ENCODE results near the gene KCNS1.
A peak's percentile ranks its signal among the peaks of the same experiment; 100 is the strongest.

KCNS1 gene

GRCh38 chr20:45094864-45095574, 5.9 kb downstream of the KCNS1 start:
- no peak for DNase-seq (ENCODE audit: low read depth, low spot score)
- no peak for TF ChIP-seq CTCF (IDR thresholded peaks at IDR 0.05; ENCODE audit: insufficient read depth, low read length, missing control alignments)
- ChIA-PET CTCF (interaction anchor here (0.6 to 12.2 kb wide), 38 partner anchors 8 to 342 kb away, joined by 3 to 297 read pairs (median 8); partner anchors contain the start of genes MATN4, SDC4, TOMM34 and WFDC5), POLR2A (no interaction called here)
- no peak overlapping the region for H3K4me3 ChIP-seq (ENCODE audit: low read depth, low read length)

- TF ChIP-seq CTCF (IDR thresholded peaks at IDR 0.05; ENCODE audit: insufficient read depth, low read length, missing control alignments): no peak
- ChIA-PET CTCF (interaction anchor here (1.0 to 12.2 kb wide), 16 partner anchors 15 to 198 kb away, joined by 3 to 297 read pairs (median 40); partner anchors contain the start of gene WFDC5), POLR2A (no interaction called here)
- no peak for DNase-seq (ENCODE audit: low read depth, low spot score)
- no peak overlapping the region for H3K4me3 ChIP-seq (ENCODE audit: low read depth, low read length)
These were observed 6.7 kb downstream of the KCNS1 start for GRCh38 chr20:45094201-45094600.

- no peak overlapping the region for H3K4me3 ChIP-seq (ENCODE audit: low read depth, low read length)
- no peak for TF ChIP-seq CTCF (IDR thresholded peaks at IDR 0.05; ENCODE audit: insufficient read depth, low read length, missing control alignments)
These were observed 8.0 kb downstream of the KCNS1 start for GRCh38 chr20:45092898-45093297.

GRCh38 chr20:45091366-45091765, 9.6 kb downstream of the KCNS1 start:
- ChIA-PET CTCF (interaction anchor here (0.6 to 12.2 kb wide), 5 partner anchors 8 to 203 kb away, joined by 3 to 297 read pairs (median 3); partner anchors contain the start of gene WFDC5), POLR2A (no interaction called here)
- H3K4me3 ChIP-seq (ENCODE audit: low read depth, low read length): no peak overlapping the region
- DNase-seq (ENCODE audit: low read depth, low spot score): no peak
- TF ChIP-seq CTCF (IDR thresholded peaks at IDR 0.05; ENCODE audit: insufficient read depth, low read length, missing control alignments): no peak

More at GRCh38 chr20:45092898-45093297, 8.0 kb downstream of the KCNS1 start:
- ChIA-PET POLR2A (no interaction called here), CTCF (interaction anchor here (0.7 to 12.2 kb wide), 8 partner anchors 9 to 412 kb away, joined by 3 to 297 read pairs (median 76); partner anchors contain the start of genes KCNS1 and WFDC5)
- no peak for DNase-seq (ENCODE audit: low read depth, low spot score)

- H3K4me3 ChIP-seq (ENCODE audit: low read depth, low read length): no peak overlapping the region
- POLR2A ChIA-PET: no interaction called here
- peak; percentile 23 for DNase-seq (ENCODE audit: low read depth, low spot score)
- CTCF ChIA-PET: interaction anchor here (1.3 to 12.2 kb wide), 5 partner anchors 9 to 204 kb away, joined by 3 to 297 read pairs (median 3); partner anchors contain the start of gene WFDC5
- no peak for TF ChIP-seq CTCF (IDR thresholded peaks at IDR 0.05; ENCODE audit: insufficient read depth, low read length, missing control alignments)
These were observed 10.4 kb downstream of the KCNS1 start for GRCh38 chr20:45090481-45090880.

GRCh38 chr20:45088247-45088646, 12.7 kb downstream of the KCNS1 start:
- peak; percentile 84 for DNase-seq (ENCODE audit: low read depth, low spot score)
- CTCF ChIA-PET: interaction anchor here (1.1 to 3.4 kb wide), 5 partner anchors 8 to 206 kb away, joined by 3 to 20 read pairs (median 6); no protein-coding TSS in a partner anchor
- no peak for TF ChIP-seq CTCF (IDR thresholded peaks at IDR 0.05; ENCODE audit: insufficient read depth, low read length, missing control alignments)
- no peak overlapping the region for H3K4me3 ChIP-seq (ENCODE audit: low read depth, low read length)
- POLR2A ChIA-PET: no interaction called here
